NCI-H1092 (cell line): ENCODE measurements around the gene NRG2.

ENCODE experiments used
- DNase-seq: peaks from one replicate; lab custom pipeline; 2025; lab: John Stamatoyannopoulos, UW

Gene NRG2

GRCh38 chr5:139946440-139946839 lies 96.7 kb downstream of the NRG2 start:
- no peak for DNase-seq

- no peak for DNase-seq
Measured at GRCh38 chr5:139946006-139946405, 97.1 kb downstream of the NRG2 start.

- DNase-seq: no peak
Measured at GRCh38 chr5:139942243-139942642, 100.9 kb downstream of the NRG2 start.

GRCh38 chr5:139930406-139930805 lies 112.7 kb downstream of the NRG2 start:
- no peak for DNase-seq

- no peak for DNase-seq
Measured at GRCh38 chr5:139926797-139927503, 116.1 kb downstream of the NRG2 start.

GRCh38 chr5:139925650-139926640 lies 117.2 kb downstream of the NRG2 start:
- no peak for DNase-seq

GRCh38 chr5:139925216-139925562 lies 117.9 kb downstream of the NRG2 start:
- no peak for DNase-seq

- no peak for DNase-seq
Measured at GRCh38 chr5:139924294-139925215, 118.5 kb downstream of the NRG2 start.

GRCh38 chr5:139919308-139919707 lies 123.8 kb downstream of the NRG2 start:
- no peak for DNase-seq

- DNase-seq: no peak
Measured at GRCh38 chr5:139915834-139916233, 127.3 kb downstream of the NRG2 start.

GRCh38 chr5:139915266-139915665 lies 127.8 kb downstream of the NRG2 start:
- no peak for DNase-seq

GRCh38 chr5:139914218-139914807 lies 128.8 kb downstream of the NRG2 start:
- no peak for DNase-seq

- DNase-seq: no peak
Measured at GRCh38 chr5:139912804-139913203, 130.3 kb downstream of the NRG2 start.

GRCh38 chr5:139912158-139912557 lies 130.9 kb downstream of the NRG2 start:
- DNase-seq: no peak

- no peak for DNase-seq
Measured at GRCh38 chr5:139911425-139912120, 131.5 kb downstream of the NRG2 start.

GRCh38 chr5:139910901-139911300 lies 132.2 kb downstream of the NRG2 start:
- DNase-seq: no peak

- no peak for DNase-seq
Measured at GRCh38 chr5:139910036-139910435, 133.1 kb downstream of the NRG2 start.

GRCh38 chr5:139908749-139909148 lies 134.3 kb downstream of the NRG2 start:
- DNase-seq: no peak

- DNase-seq: no peak
Measured at GRCh38 chr5:139906661-139907060, 136.4 kb downstream of the NRG2 start.

GRCh38 chr5:139904816-139905661 lies 138.1 kb downstream of the NRG2 start:
- no peak for DNase-seq
